ENCODE measurements around the gene TDRD9. TPM values are rescaled to one million over a fixed set of nuclear protein-coding genes. Genes with fewer than 3 reads are reported as not detected.

TDRD9 gene
- polyA plus RNA-seq, 4 donors: 0.27 to 0.89 (median 0.45) TPM

GRCh38 chr14:104064003-104064402 lies 135.7 kb downstream of the TDRD9 start:
- H3K27me3 ChIP-seq (ENCODE audit: control insufficient read depth in 3 of 3, insufficient read depth in 3 of 3, low read length in 3 of 3): peaks cover 0 to 4% (median 3%) of the 10 kb centered on the region in 3 donors
- H3K27ac ChIP-seq (ENCODE audit: low read depth in 1 of 3, low read length in 2 of 3): no peak overlapping the region
- FAIRE-seq (no peak), DNase-seq (no peak)
- 39 to 74% (median 48%) methylated on average over 9 to 10 of the region's 10 CpGs for WGBS, 3 donors
- peaks cover 0 to 12% of the 10 kb centered on the region in 2 donors for H3K9me3 ChIP-seq (ENCODE audit: control insufficient read depth in 2 of 2, insufficient read depth in 1 of 2, low read depth in 1 of 2, low read length in 1 of 2)
- no peaks in the 10 kb centered on the region for H3K4me1 ChIP-seq (ENCODE audit: control insufficient read depth in 3 of 3, insufficient read depth in 2 of 3, low read depth in 1 of 3, low read length in 2 of 3)
- H3K36me3 ChIP-seq (ENCODE audit: control insufficient read depth in 3 of 3, insufficient read depth in 2 of 3, low read depth in 1 of 3, low read length in 3 of 3): no peaks in the 10 kb centered on the region
- H3K4me3 ChIP-seq (ENCODE audit: low read depth in 1 of 3, low read length in 3 of 3): no peak overlapping the region

- H3K27ac ChIP-seq (ENCODE audit: low read depth in 1 of 3, low read length in 2 of 3): no peak overlapping the region
- H3K36me3 ChIP-seq (ENCODE audit: control insufficient read depth in 3 of 3, insufficient read depth in 2 of 3, low read depth in 1 of 3, low read length in 3 of 3): no peaks in the 10 kb centered on the region
- no peaks in the 10 kb centered on the region for H3K4me1 ChIP-seq (ENCODE audit: control insufficient read depth in 3 of 3, insufficient read depth in 2 of 3, low read depth in 1 of 3, low read length in 2 of 3)
- peaks cover 0 to 5% (median 3%) of the 10 kb centered on the region in 3 donors for H3K27me3 ChIP-seq (ENCODE audit: control insufficient read depth in 3 of 3, insufficient read depth in 3 of 3, low read length in 3 of 3)
- DNase-seq (no peak), FAIRE-seq (no peak)
- no peak overlapping the region for H3K4me3 ChIP-seq (ENCODE audit: low read depth in 1 of 3, low read length in 3 of 3)
- WGBS, 3 donors: 81 to 91% (median 85%) methylated on average over 5 of the region's 5 CpGs
- H3K9me3 ChIP-seq (ENCODE audit: control insufficient read depth in 2 of 2, insufficient read depth in 1 of 2, low read depth in 1 of 2, low read length in 1 of 2): peaks cover 0 to 12% of the 10 kb centered on the region in 2 donors
These were observed 138.0 kb downstream of the TDRD9 start for GRCh38 chr14:104066279-104066678.

GRCh38 chr14:104066719-104067295 lies 138.6 kb downstream of the TDRD9 start:
- H3K36me3 ChIP-seq (ENCODE audit: control insufficient read depth in 3 of 3, insufficient read depth in 2 of 3, low read depth in 1 of 3, low read length in 3 of 3): no peaks in the 10 kb centered on the region
- H3K4me3 ChIP-seq (ENCODE audit: low read depth in 1 of 3, low read length in 3 of 3): no peak overlapping the region
- H3K27ac ChIP-seq (ENCODE audit: low read depth in 1 of 3, low read length in 2 of 3): no peak overlapping the region
- 59 to 74% (median 71%) methylated on average over 4 of the region's 4 CpGs for WGBS, 3 donors
- H3K9me3 ChIP-seq (ENCODE audit: control insufficient read depth in 2 of 2, insufficient read depth in 1 of 2, low read depth in 1 of 2, low read length in 1 of 2): peaks cover 0 to 12% of the 10 kb centered on the region in 2 donors
- DNase-seq (no peak), FAIRE-seq (no peak)
- no peaks in the 10 kb centered on the region for H3K4me1 ChIP-seq (ENCODE audit: control insufficient read depth in 3 of 3, insufficient read depth in 2 of 3, low read depth in 1 of 3, low read length in 2 of 3)
- H3K27me3 ChIP-seq (ENCODE audit: control insufficient read depth in 3 of 3, insufficient read depth in 3 of 3, low read length in 3 of 3): peaks cover 0 to 5% (median 3%) of the 10 kb centered on the region in 3 donors

GRCh38 chr14:104069541-104069940 lies 141.3 kb downstream of the TDRD9 start:
- Histone ChIP-seq H3K27me3 (ENCODE audit: control insufficient read depth in 3 of 3, insufficient read depth in 3 of 3, low read length in 3 of 3) (peaks cover 0 to 5% (median 3%) of the 10 kb centered on the region in 3 donors), H3K36me3 (ENCODE audit: control insufficient read depth in 3 of 3, insufficient read depth in 2 of 3, low read depth in 1 of 3, low read length in 3 of 3) (no peaks in the 10 kb centered on the region), H3K9me3 (ENCODE audit: control insufficient read depth in 2 of 2, insufficient read depth in 1 of 2, low read depth in 1 of 2, low read length in 1 of 2) (peaks cover 0 to 17% of the 10 kb centered on the region in 2 donors), H3K4me3 (ENCODE audit: low read depth in 1 of 3, low read length in 3 of 3) (no peak overlapping the region), H3K27ac (ENCODE audit: low read depth in 1 of 3, low read length in 2 of 3) (no peak overlapping the region), H3K4me1 (ENCODE audit: control insufficient read depth in 3 of 3, insufficient read depth in 2 of 3, low read depth in 1 of 3, low read length in 2 of 3) (no peaks in the 10 kb centered on the region)
- no peak for FAIRE-seq
- no peak for DNase-seq
- 86 to 89% (median 87%) methylated on average over 7 of the region's 7 CpGs for WGBS, 3 donors

- WGBS, 3 donors: 67 to 76% (median 73%) methylated on average over 3 of the region's 3 CpGs
These were observed 144.3 kb downstream of the TDRD9 start for GRCh38 chr14:104072586-104072985.

GRCh38 chr14:104073764-104074163 lies 145.5 kb downstream of the TDRD9 start:
- FAIRE-seq: no peak
- no peak for DNase-seq
- peaks cover 0 to 3% (median 0%) of the 10 kb centered on the region in 3 donors for H3K27me3 ChIP-seq (ENCODE audit: control insufficient read depth in 3 of 3, insufficient read depth in 3 of 3, low read length in 3 of 3)
- H3K27ac ChIP-seq (ENCODE audit: low read depth in 1 of 3, low read length in 2 of 3): no peak overlapping the region
- no peaks in the 10 kb centered on the region for H3K4me1 ChIP-seq (ENCODE audit: control insufficient read depth in 3 of 3, insufficient read depth in 2 of 3, low read depth in 1 of 3, low read length in 2 of 3)
- peaks cover 0 to 9% of the 10 kb centered on the region in 2 donors for H3K9me3 ChIP-seq (ENCODE audit: control insufficient read depth in 2 of 2, insufficient read depth in 1 of 2, low read depth in 1 of 2, low read length in 1 of 2)
- no peaks in the 10 kb centered on the region for H3K36me3 ChIP-seq (ENCODE audit: control insufficient read depth in 3 of 3, insufficient read depth in 2 of 3, low read depth in 1 of 3, low read length in 3 of 3)
- WGBS, 3 donors: 64 to 77% (median 66%) methylated on average over 4 of the region's 4 CpGs
- no peak overlapping the region for H3K4me3 ChIP-seq (ENCODE audit: low read depth in 1 of 3, low read length in 3 of 3)

More at GRCh38 chr14:104072586-104072985, 144.3 kb downstream of the TDRD9 start:
- FAIRE-seq (no peak), DNase-seq (no peak)
- Histone ChIP-seq H3K27ac (ENCODE audit: low read depth in 1 of 3, low read length in 2 of 3) (no peak overlapping the region), H3K4me1 (ENCODE audit: control insufficient read depth in 3 of 3, insufficient read depth in 2 of 3, low read depth in 1 of 3, low read length in 2 of 3) (no peaks in the 10 kb centered on the region), H3K4me3 (ENCODE audit: low read depth in 1 of 3, low read length in 3 of 3) (no peak overlapping the region), H3K36me3 (ENCODE audit: control insufficient read depth in 3 of 3, insufficient read depth in 2 of 3, low read depth in 1 of 3, low read length in 3 of 3) (no peaks in the 10 kb centered on the region), H3K9me3 (ENCODE audit: control insufficient read depth in 2 of 2, insufficient read depth in 1 of 2, low read depth in 1 of 2, low read length in 1 of 2) (peaks cover 0 to 9% of the 10 kb centered on the region in 2 donors), H3K27me3 (ENCODE audit: control insufficient read depth in 3 of 3, insufficient read depth in 3 of 3, low read length in 3 of 3) (peaks cover 0 to 5% (median 0%) of the 10 kb centered on the region in 3 donors)

GRCh38 chr14:104075530-104076151 lies 147.4 kb downstream of the TDRD9 start:
- H3K4me1 ChIP-seq (ENCODE audit: control insufficient read depth in 3 of 3, insufficient read depth in 2 of 3, low read depth in 1 of 3, low read length in 2 of 3): peaks cover 0 to under 1% (median 0%) of the 10 kb centered on the region in 3 donors
- no peaks in the 10 kb centered on the region for H3K36me3 ChIP-seq (ENCODE audit: control insufficient read depth in 3 of 3, insufficient read depth in 2 of 3, low read depth in 1 of 3, low read length in 3 of 3)
- H3K27me3 ChIP-seq (ENCODE audit: control insufficient read depth in 3 of 3, insufficient read depth in 3 of 3, low read length in 3 of 3): no peaks in the 10 kb centered on the region
- 25 to 33% (median 33%) methylated on average over 6 of the region's 6 CpGs for WGBS, 3 donors
- DNase-seq (no peak), FAIRE-seq (no peak)
- no peak overlapping the region for H3K27ac ChIP-seq (ENCODE audit: low read depth in 1 of 3, low read length in 2 of 3)
- no peak overlapping the region for H3K4me3 ChIP-seq (ENCODE audit: low read depth in 1 of 3, low read length in 3 of 3)
- peaks cover 0 to 9% of the 10 kb centered on the region in 2 donors for H3K9me3 ChIP-seq (ENCODE audit: control insufficient read depth in 2 of 2, insufficient read depth in 1 of 2, low read depth in 1 of 2, low read length in 1 of 2)

- WGBS, 3 donors: 47 to 56% (median 53%) methylated on average over 5 of the region's 5 CpGs
- no peak for DNase-seq
- Histone ChIP-seq H3K36me3 (ENCODE audit: control insufficient read depth in 3 of 3, insufficient read depth in 2 of 3, low read depth in 1 of 3, low read length in 3 of 3) (no peaks in the 10 kb centered on the region), H3K4me1 (ENCODE audit: control insufficient read depth in 3 of 3, insufficient read depth in 2 of 3, low read depth in 1 of 3, low read length in 2 of 3) (peaks cover 0 to 11% (median 0%) of the 10 kb centered on the region in 3 donors), H3K4me3 (ENCODE audit: low read depth in 1 of 3, low read length in 3 of 3) (no peak overlapping the region), H3K27ac (ENCODE audit: low read depth in 1 of 3, low read length in 2 of 3) (no peak overlapping the region), H3K27me3 (ENCODE audit: control insufficient read depth in 3 of 3, insufficient read depth in 3 of 3, low read length in 3 of 3) (no peaks in the 10 kb centered on the region), H3K9me3 (ENCODE audit: control insufficient read depth in 2 of 2, insufficient read depth in 1 of 2, low read depth in 1 of 2, low read length in 1 of 2) (peaks cover 0 to 9% of the 10 kb centered on the region in 2 donors)
- FAIRE-seq: no peak
These were observed 148.5 kb downstream of the TDRD9 start for GRCh38 chr14:104076743-104077142.
